GM19099 (cell line): ENCODE results near the gene PNPLA2.

Source experiments
- POLR2A ChIP-seq: IDR thresholded peaks from 3 replicates; pipeline ENCODE4 v1.6.1; 2011; ENCODE audit warnings: low read depth; ENCODE audit not compliant: insufficient read length; ENCODE audit errors: extremely low read depth

PNPLA2 gene

DNA sequence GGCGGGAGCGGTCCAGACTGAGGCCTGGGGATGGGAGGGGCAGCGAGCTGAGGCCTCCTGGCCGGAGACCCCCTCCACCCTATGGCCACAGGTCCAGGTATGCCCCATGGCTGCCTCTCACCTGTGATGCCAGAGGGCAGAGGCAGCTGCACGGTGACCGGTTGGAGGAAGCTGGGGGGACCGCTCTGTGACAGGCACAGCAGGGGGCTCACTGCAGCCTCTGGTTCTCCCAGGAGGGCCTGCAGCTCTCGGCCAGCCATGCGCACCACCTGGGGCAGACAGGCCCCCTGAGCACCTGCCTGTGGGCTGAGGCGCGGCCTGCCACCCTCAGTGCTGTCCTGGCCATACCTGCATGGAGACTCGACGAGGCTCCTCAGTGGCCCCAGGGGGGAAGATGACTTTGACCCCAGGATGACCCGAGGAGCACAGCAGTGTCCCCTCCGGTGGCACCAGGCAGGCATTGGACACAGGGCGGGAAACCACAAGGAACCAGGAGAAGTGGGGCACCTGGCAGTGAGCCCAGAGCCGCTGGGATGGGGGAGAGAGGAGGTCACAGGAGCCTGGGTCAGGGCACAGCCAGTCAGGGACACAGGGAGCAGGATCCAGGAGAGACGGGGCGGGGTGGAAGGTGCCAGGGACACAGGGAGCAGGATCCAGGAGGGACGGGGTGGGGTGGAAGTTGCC, 17.5 kb upstream of the PNPLA2 start:
- no peak for TF ChIP-seq POLR2A

DNA sequence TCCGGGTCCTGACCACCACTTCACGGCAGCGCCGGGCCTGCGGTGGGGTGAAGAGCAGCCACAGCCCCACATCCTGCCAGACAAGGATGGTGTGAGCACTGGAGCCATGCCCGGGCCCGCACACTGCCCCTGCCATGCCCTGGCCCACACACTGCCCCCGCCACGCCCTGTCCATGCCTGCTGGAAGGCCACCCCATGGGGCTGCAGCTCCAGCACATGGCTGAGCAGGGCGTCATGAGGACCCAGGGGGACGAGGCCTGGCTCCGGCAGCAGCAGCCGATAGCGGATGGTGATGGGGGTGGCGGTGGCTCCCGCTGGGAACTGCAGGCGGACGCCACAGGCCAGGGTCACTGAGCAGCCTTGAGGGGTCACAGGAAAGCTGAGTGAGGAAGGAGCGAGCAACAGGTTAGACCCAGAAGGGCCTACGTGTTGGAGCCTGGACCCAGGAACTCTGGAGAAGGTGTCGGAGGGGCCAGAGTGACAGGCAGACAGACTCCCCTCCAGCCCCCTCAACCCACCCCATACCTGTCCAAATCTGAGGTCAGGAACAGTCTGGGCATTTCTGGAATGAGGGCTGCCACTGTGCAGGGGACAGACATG, 16.6 kb upstream of the PNPLA2 start:
- no peak for TF ChIP-seq POLR2A

DNA sequence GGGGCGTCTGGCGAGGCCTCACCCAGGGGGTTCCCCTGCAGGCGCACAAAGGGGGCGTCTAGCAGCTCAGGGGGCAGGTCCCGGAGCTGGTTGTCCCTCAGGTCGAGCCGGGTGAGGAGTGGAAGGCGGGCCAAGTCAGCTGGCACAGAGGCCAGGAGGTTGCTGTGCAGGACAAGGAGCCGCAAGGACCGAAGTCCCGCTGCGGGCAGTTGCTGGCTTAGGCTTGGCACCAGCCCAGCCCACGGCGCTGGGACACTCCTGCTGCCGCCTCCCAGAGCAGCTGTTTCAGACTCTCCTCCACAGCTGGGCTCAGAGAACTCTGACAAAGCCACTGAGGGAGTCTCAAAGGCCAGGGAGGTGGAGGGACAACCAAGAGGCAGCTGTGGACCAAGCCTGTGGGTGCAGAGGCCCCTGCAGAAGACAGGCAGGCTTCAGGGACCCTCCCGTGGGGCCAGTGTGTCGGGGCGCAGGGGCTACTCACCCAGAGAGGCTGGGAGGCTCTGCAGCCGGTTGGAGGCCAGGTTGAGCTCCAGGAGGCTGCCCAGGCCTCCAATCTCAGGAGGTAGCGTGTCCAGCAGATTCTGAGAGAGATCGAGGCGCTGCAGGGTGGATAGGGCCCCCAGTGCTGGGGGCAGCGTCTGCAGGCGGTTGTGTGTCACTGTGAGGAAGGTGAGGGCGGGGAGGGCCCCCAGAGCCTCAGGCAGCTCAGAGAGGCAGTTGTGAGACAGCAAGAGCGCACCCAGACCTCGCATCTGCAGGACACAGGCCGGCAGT, 15.8 kb upstream of the PNPLA2 start:
- TF ChIP-seq POLR2A: no peak

DNA sequence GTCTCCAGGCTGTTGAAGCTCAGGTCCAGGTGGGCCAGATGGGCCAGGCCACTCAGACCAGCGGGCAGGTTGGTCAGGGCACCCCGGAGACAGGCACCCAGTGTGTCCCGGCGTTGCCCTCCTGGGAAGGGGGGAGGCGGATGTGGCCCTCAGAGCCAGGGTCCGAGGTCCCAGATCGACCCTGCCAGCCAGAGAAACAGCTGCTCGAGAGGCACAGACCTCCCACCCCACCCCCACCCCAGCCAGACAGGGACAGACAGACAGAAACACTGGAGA, 15.3 kb upstream of the PNPLA2 start:
- TF ChIP-seq POLR2A: no peak

DNA sequence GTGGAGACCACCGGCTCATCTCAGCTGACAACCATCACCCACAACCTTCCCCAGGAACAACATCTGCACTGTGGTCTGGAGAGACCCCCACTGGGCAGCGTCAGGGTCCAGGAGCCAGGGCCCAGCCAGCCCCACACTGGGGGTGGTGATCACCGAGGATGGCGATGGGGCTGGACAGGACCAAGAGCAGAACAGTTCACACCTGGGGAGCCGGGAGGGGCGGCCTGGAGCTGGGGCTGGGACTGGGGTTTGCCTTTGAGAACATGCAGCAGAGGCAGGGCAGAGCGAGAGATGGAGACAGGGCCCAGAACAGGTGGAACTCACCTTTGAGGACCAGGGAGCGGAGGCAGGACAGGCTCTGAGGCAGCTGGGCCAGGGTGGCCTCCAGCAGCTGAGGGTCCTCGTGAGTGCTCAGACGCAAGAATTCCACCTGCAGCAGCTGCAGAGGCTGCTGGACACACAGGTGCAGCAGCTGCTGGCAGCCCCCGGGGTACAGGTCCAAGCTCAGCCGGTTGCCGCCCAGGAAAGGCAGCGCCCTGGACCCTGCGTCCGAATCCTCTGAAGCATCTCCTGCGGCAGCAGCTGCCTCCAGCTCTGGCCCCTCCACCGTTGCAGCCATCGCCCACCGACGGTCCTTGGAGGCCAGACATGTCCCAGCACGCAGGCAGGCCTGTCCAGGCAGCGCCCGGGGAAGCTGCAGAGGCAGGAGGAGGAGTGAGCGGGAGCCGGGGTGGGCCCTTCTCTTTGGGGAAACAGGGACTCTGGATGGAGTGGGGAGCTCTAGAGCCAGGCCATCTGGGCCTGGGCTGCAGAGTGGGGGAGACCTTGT, 14.7 kb upstream of the PNPLA2 start:
- no peak for TF ChIP-seq POLR2A

DNA sequence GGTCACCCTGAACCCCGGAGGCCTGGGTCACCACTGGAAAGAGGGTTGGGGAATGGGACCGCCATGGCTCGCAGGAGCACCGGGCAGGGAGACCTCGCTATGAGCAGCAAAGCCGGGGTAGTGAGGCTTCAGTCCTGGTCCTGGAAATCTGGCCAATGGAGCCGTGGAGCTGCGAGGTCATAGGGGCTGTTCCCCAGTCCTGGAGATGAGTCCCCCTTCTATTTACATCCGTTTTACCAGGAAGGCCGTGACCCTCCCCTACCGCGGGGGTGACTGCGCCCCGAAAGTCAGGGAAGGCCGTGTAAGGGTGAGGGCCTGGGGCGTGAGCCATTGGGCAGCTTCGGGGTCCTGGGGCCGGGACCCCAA, 14.1 kb upstream of the PNPLA2 start:
- TF ChIP-seq POLR2A: no peak

DNA sequence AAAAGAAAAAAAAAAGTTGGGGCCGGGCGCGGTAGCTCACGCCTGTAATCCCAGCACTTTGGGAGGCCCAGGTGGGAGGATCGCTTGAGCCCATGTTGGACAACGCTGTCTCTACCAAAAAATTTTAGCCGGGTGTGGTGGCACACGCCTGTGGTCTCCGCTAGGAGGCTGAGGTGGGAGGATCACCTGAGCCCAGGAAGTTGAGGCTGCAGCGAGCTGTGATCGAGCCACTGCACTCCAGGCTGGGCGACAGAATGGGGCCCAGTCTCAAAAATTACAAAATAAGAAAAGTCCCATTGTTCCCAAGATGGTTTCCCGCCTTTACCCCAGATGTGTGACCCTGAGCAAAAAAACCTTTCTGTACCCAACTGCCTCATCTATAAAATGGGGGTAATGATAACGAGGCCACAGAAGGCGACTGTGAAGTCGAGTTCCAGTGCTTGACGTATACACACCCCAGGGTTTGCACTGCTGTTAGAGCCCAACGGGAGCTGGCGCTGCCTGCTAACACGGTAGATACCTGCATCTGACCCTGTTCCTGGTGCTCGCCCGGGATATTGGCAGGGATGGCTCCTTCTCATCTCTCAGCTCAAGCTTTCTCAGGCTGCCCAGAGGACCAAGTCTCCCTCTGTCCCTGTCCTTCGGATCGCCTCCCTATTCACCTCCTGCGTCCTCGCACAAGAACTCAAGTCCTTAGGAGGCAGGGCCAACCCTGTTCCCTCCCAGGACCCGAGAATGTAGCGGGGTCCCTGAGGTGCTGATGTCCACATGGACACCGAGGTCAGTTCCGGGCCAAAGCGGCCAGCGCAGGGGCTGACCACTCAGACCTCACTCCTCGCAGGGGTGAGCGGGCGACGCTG, 10.1 kb upstream of the PNPLA2 start:
- TF ChIP-seq POLR2A: no peak

DNA sequence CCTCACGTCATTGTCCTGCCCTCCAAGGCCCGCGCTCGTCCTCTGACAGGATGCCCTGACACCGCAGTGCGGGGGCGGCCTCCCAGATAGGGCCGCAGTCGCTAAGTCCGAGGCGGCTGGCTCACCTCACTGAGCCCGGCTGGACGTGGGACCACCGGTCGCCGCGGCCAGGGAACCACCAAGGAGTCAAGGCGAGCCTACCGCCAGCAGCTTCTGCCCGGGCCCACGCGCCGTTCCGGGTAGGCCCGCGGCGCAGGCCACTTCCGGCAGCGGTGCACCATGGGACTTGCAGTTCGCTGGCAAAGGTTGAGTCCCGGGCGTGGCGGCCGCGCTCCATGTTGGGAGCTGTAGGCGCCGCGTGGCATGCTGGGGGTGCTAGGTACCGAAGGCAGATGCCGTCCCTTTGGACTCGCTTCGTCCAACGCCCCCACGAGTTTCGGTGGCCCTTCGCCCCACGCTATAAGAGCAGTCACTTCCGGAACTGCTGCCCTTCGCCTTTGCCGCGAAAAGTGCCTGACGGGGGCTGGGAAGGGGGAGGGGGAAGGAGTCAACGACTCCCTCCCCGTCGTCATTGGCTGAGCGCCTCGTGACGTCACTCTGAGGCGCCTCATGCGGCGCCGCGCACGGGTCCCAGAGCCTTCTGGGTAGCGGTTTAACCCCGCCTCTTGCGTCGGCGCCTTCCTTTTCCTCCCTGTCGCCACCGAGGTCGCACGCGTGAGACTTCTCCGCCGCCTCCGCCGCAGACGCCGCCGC, 9.3 kb upstream of the PNPLA2 start, which contains the start of gene RPLP2:
Gene RPLP2 (plus strand): TSS at position 681 of the 753 bp plus-strand sequence. CDS start 268 bp downstream, outside the sequence.
- TF ChIP-seq POLR2A: peak; percentile 89

DNA sequence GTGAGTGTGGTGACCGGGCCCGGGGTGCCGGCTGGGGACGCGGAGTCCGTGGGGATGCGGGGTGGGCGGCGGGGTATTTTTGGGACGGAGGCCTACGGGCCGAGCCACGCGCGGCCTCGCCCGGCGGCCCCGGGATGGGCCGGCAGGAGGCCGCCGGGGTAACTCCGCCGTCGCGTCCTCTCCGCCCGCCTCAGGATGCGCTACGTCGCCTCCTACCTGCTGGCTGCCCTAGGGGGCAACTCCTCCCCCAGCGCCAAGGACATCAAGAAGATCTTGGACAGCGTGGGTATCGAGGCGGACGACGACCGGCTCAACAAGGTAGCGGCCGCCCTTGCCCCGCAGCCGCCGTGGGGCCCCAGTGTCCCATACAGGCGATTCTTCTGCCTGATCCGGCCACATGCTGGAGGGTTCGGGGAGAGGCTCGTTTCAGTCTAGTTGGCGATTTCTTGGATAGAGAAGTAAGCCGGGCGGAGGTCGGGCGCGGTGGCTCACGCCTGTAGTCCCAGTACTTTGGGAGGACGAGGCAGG, 8.6 kb upstream of the PNPLA2 start:
- no peak for TF ChIP-seq POLR2A

DNA sequence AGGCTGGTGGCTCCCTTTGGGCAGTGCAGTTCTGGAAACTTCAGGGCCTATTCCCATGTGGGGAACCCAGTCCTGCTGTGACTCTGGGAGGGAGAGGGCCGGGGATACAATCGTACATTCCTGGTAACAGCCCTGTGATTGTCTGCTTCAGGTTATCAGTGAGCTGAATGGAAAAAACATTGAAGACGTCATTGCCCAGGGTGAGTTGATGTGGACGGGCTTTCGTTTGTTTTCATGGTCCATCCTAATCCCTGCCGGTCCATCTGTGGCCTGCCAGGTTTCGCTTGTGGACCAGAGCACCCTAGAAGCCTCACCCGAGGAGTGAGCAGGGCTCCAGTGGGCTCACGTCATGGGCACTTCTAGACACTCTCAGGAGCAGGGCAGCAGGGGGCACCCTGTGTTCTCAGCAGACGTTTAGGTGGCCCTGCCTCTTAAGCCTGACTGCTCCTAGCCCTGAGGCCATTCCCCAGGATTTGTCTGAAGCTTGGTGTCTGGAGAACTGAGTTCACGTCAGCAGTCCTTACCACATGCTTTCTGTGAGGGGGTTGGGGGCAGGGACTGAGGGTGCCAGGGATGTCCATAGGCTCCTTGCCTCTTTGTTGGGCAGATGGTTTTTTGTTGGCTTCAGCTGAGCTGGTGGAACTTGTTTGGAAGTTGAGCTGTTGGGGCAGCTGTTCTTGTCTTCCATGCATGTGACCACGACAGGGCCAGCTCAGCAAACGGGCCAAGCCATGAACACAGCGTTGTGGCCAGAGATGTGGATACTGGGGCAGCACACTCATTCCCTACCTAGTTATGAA, 7.1 kb upstream of the PNPLA2 start:
- peak; percentile 27 for TF ChIP-seq POLR2A

DNA sequence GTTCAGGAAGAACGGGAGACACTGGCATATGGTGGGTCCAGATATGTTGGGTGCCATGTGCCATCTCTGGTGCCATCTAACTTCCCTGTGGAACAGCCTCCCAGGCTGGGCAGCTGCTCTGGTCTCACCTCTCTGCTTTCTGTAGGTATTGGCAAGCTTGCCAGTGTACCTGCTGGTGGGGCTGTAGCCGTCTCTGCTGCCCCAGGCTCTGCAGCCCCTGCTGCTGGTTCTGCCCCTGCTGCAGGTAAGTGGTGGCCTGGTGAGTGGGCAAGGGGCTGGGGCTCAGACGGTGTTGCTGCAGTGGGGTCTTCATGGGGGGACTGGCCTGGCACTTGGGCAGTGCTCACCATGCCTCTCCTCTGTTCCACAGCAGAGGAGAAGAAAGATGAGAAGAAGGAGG, 6.3 kb upstream of the PNPLA2 start:
- no peak for TF ChIP-seq POLR2A

DNA sequence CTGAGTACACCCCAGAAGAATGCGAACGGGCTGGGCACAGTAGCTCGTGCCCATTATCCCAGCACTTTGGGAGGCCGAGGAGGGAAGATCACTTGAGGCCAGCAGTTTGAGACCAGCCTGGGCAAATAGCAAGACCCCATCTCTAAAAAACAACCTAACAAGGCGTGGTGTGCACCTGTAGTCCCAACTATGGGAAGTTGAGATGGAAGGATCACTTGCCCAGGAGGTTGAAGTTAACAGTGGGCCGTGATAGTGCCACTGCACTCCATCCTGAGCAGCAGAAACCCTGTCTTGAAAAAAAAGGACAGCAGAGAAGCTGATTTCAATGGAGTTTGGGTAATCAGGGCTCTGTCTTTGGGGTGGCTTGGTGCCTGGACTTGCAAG, 5.7 kb upstream of the PNPLA2 start:
- TF ChIP-seq POLR2A: peak; percentile 7
